Measurements from ENCODE around the gene MCF2L.

The MCF2L gene

DNA sequence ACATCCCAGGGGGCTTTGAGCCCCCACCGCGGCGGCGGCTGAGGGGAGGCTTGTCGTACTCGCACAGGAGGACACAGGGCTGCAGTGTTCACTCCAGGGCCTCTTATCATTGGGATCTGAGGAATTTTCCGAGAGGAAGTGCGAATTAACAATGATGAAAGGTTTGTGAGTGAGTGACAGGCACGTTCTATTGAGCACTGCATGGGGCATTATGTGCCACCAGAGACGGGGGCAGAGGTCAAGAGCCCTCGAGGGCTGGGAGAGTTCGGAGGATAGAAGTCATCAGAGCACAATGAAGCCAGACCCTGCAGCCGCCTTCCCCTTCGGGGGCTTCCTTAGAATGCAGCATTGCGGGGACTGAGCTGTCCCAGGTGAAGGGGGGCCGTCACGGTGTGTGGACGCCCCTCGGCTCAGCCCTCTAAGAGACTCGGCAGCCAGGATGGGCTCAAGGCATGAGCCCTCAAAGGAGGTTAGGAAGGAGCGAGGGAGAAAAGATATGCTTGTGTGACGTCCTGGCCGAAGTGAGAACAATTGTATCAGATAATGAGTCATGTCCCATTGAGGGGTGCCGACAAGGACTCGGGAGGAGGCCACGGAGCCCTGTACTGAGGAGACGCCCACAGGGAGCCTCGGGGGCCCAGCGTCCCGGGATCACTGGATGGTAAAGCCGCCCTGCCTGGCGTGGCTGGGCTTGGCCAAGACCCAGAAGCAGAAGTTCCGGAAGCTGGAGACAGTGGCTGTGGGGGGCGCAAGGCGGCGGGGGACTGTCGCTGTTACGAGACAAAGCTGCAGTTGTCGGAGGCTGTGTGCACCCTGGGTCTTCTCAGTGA, 53.9 kb downstream of the MCF2L start:
- POLR2A ChIA-PET, result no interaction called here
- CTCF ChIA-PET, result interaction anchor here (1.6 to 1.7 kb wide), 2 partner anchors 11 to 12 kb away, joined by 5 to 6 read pairs; no protein-coding TSS in a partner anchor
- H3K4me3 ChIP-seq (ENCODE audit: low read depth, low read length), result no peak overlapping the region
- TF ChIP-seq, protein P1, sequence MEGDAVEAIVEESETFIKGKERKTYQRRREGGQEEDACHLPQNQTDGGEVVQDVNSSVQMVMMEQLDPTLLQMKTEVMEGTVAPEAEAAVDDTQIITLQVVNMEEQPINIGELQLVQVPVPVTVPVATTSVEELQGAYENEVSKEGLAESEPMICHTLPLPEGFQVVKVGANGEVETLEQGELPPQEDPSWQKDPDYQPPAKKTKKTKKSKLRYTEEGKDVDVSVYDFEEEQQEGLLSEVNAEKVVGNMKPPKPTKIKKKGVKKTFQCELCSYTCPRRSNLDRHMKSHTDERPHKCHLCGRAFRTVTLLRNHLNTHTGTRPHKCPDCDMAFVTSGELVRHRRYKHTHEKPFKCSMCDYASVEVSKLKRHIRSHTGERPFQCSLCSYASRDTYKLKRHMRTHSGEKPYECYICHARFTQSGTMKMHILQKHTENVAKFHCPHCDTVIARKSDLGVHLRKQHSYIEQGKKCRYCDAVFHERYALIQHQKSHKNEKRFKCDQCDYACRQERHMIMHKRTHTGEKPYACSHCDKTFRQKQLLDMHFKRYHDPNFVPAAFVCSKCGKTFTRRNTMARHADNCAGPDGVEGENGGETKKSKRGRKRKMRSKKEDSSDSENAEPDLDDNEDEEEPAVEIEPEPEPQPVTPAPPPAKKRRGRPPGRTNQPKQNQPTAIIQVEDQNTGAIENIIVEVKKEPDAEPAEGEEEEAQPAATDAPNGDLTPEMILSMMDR (IDR thresholded peaks at IDR 0.05; ENCODE audit: insufficient read depth, low read length, missing control alignments), result no peak
- DNase-seq (ENCODE audit: low read depth, low spot score), result no peak

GRCh38 chr13:113023694-113024430, 54.8 kb downstream of the MCF2L start:
- TF ChIP-seq, protein P1 (IDR thresholded peaks at IDR 0.05; ENCODE audit: insufficient read depth, low read length, missing control alignments), result no peak
- POLR2A ChIA-PET, result no interaction called here
- CTCF ChIA-PET, result interaction anchor here (0.9 to 1.7 kb wide), 3 partner anchors 10 to 81 kb away, joined by 4 to 6 read pairs (median 5); no protein-coding TSS in a partner anchor
- DNase-seq (ENCODE audit: low read depth, low spot score), result no peak
- H3K4me3 ChIP-seq (ENCODE audit: low read depth, low read length), result no peak overlapping the region

DNA sequence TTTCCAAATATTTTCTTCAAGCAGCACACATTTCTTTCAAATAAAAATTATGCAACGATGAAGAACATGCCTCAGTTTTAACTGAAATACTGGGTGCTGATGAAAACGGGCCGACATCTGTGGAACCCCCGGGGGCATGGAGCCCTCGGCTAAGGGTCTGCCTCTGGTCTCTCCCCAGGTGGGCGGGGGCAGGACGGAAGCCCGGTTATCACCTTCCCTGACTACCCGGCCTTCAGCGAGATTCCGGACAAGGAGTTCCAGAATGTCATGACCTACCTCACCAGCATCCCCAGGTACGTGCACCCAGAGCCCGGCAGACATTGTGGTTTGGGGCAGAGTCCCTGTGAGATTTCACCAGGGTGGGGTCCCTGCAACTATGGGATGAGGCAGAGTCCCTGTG, 55.5 kb downstream of the MCF2L start:
- POLR2A ChIA-PET, result no interaction called here
- DNase-seq (ENCODE audit: low read depth, low spot score), result no peak
- H3K4me3 ChIP-seq (ENCODE audit: low read depth, low read length), result no peak overlapping the region
- CTCF ChIA-PET, result interaction anchor here (0.9 to 1.7 kb wide), 3 partner anchors 9 to 82 kb away, joined by 4 to 6 read pairs (median 5); no protein-coding TSS in a partner anchor
- TF ChIP-seq, protein P1 (IDR thresholded peaks at IDR 0.05; ENCODE audit: insufficient read depth, low read length, missing control alignments), result no peak

DNA sequence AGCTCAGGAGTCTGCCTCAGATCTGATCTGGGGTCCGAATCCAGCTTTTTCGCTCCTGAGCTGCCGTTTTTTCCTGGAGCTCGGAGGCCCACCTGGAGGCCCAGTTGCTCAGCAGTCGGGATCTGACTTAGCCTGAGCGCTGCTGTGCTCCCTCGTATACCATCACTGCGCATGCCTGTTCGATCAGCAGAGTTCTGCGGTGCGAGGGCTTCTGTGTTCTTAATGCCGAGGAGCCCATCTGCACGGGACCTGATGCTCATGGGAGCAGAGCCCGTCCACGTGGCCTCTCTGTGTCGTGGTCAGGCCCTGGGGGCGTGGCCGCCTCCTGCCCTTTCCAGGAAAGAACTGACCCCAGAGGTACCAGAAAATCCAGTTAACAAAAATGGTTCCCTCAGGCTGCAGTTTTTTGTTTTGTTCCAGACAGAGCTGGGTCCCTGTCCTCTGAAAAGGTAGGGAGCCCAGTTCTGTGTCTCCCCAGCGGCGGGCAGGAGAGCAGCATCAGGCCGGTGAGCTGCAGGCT, 57.4 kb downstream of the MCF2L start:
- ChIA-PET CTCF (no interaction called here), POLR2A (no interaction called here)
- TF ChIP-seq, protein P1 (IDR thresholded peaks at IDR 0.05; ENCODE audit: insufficient read depth, low read length, missing control alignments), result no peak
- H3K4me3 ChIP-seq (ENCODE audit: low read depth, low read length), result no peak overlapping the region
- no peak for DNase-seq (ENCODE audit: low read depth, low spot score)

DNA sequence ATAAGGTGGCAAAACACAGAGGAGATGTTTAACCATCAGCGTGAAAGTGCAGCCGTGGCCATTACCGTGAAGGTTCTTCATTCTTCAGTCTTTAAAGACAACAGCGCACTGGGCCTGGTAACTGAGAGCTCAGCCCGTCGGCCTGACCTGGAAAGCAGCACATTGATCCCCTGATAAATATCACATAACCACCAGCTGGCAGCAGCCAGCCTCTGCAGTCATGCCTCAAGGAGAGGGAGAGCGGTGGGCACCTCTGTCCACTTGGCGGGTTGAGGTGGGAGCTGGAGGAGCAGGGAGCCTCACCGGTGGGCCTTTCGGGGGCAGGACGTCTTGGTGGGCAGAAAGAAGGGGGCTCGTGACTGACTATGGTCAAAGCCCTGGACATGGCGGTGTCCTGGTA, 58.1 kb downstream of the MCF2L start:
- no peak overlapping the region for H3K4me3 ChIP-seq (ENCODE audit: low read depth, low read length)
- ChIA-PET POLR2A (no interaction called here), CTCF (no interaction called here)
- TF ChIP-seq, protein P1 (IDR thresholded peaks at IDR 0.05; ENCODE audit: insufficient read depth, low read length, missing control alignments), result no peak
- DNase-seq (ENCODE audit: low read depth, low spot score), result no peak

DNA sequence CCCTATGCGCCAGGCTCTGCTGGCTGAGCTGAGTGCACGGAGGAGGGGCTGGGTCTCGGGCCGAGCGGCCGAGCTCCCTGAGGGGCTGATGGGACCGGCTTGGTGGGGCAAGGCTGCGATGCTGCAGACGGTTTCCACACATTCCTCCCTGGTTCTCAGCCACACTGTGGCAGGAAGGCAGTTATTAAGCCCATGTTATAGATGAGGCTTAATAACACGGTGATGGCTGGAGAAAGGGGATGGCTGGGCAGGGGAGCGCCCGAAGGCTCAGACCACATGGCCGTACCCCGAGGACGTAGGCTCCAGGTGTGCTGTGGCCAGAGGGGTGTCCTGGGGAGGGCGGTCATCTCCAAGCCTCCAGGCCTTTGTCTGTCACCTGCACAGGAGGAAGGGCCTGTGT, 58.6 kb downstream of the MCF2L start:
- no peak overlapping the region for H3K4me3 ChIP-seq (ENCODE audit: low read depth, low read length)
- POLR2A ChIA-PET, result no interaction called here
- TF ChIP-seq, protein P1 (IDR thresholded peaks at IDR 0.05; ENCODE audit: insufficient read depth, low read length, missing control alignments), result no peak
- CTCF ChIA-PET, result interaction anchor here (0.9 to 1.6 kb wide), 3 partner anchors 32 to 84 kb away, joined by 3 to 4 read pairs (median 3); no protein-coding TSS in a partner anchor
- no peak for DNase-seq (ENCODE audit: low read depth, low spot score)
